ENCODE results near the gene CLDN22. TPM values are rescaled to one million over a fixed set of nuclear protein-coding genes. Genes with fewer than 3 reads are reported as not detected.

CLDN22 gene
- total and polyA plus RNA-seq, 2 of the 8 experiments (the other 6 are each of a cell fraction or from before 2014, with no cell fraction given) = not detected

- TF ChIP-seq CHD7 (IDR thresholded peaks at IDR 0.05; ENCODE audit: insufficient replicate concordance, low read length) = no peak
- TF ChIP-seq USF2 (IDR thresholded peaks at IDR 0.05; ENCODE audit: low read length) = no peak
- no peak for TF ChIP-seq GABPA (IDR thresholded peaks at IDR 0.05; ENCODE audit: borderline replicate concordance, insufficient read depth, low read length)
- TF ChIP-seq SIN3A (conservative IDR thresholded peaks at IDR 0.05 in 1 of 2, IDR thresholded peaks at IDR 0.05 in 1 of 2; ENCODE audit: low read depth in 1 of 2, low read length in 2 of 2) = no peak
- no peak for TF ChIP-seq SP2 (IDR thresholded peaks at IDR 0.05; ENCODE audit: low read length)
- TF ChIP-seq KDM5A (IDR thresholded peaks at IDR 0.05; ENCODE audit: low read length) = no peak
- TF ChIP-seq POLR2A (IDR thresholded peaks at IDR 0.05; ENCODE audit: control extremely low read depth in 1 of 2, low read depth in 2 of 2, low read length in 2 of 2) = no peak
- TF ChIP-seq HDAC2 (IDR thresholded peaks at IDR 0.05; ENCODE audit: borderline replicate concordance in 1 of 2, low read depth in 2 of 2, low read length in 2 of 2) = no peak
- TF ChIP-seq SIRT6 (IDR thresholded peaks at IDR 0.05; ENCODE audit: low read length) = no peak
- TF ChIP-seq RNF2 (IDR thresholded peaks at IDR 0.05; ENCODE audit: borderline replicate concordance, low read depth, low read length, missing control alignments, poor library complexity, severe bottlenecking) = no peak
Measured at GRCh38 chr4:183268556-183268955, 51.5 kb downstream of the CLDN22 start (continued).

Measured in H1 (cell line).